Measurements from ENCODE around the gene MICAL3. TPM values are rescaled to one million over a fixed set of nuclear protein-coding genes. Genes with fewer than 3 reads are reported as not detected.
A peak's percentile ranks its signal among the peaks of the same experiment; 100 is the strongest.

Gene MICAL3
- polyA plus RNA-seq, 4 donors: 3.2 to 31.4 (median 10.0) TPM

GRCh38 chr22:17743661-17744411 is 280.5 kb downstream of the MICAL3 start:
- H3K9me3 ChIP-seq (ENCODE audit: control insufficient read depth in 2 of 2, insufficient read depth in 1 of 2, low read depth in 1 of 2, low read length in 1 of 2): no peaks in the 10 kb centered on the region
- H3K27ac ChIP-seq (ENCODE audit: low read depth in 1 of 3, low read length in 2 of 3): no peak overlapping the region
- no peaks in the 10 kb centered on the region for H3K4me1 ChIP-seq (ENCODE audit: control insufficient read depth in 3 of 3, insufficient read depth in 2 of 3, low read depth in 1 of 3, low read length in 2 of 3)
- H3K4me3 ChIP-seq (ENCODE audit: low read depth in 1 of 3, low read length in 3 of 3): no peak overlapping the region
- H3K36me3 ChIP-seq (ENCODE audit: control insufficient read depth in 3 of 3, insufficient read depth in 2 of 3, low read depth in 1 of 3, low read length in 3 of 3): peaks cover 0 to 35% (median 0%) of the 10 kb centered on the region in 3 donors
- no peaks in the 10 kb centered on the region for H3K27me3 ChIP-seq (ENCODE audit: control insufficient read depth in 3 of 3, insufficient read depth in 3 of 3, low read length in 3 of 3)
- WGBS, 3 donors: 80 to 85% (median 85%) methylated on average over 25 of the region's 25 CpGs
- FAIRE-seq: no peak
- DNase-seq: no peak

GRCh38 chr22:17742527-17742902 is 281.8 kb downstream of the MICAL3 start:
- FAIRE-seq: no peak
- no peaks in the 10 kb centered on the region for H3K4me1 ChIP-seq (ENCODE audit: control insufficient read depth in 3 of 3, insufficient read depth in 2 of 3, low read depth in 1 of 3, low read length in 2 of 3)
- peak; percentile 69 to 79 for DNase-seq
- WGBS, 3 donors: 46 to 57% (median 53%) methylated on average over 9 of the region's 9 CpGs
- no peak overlapping the region for H3K4me3 ChIP-seq (ENCODE audit: low read depth in 1 of 3, low read length in 3 of 3)
- no peak overlapping the region for H3K27ac ChIP-seq (ENCODE audit: low read depth in 1 of 3, low read length in 2 of 3)
- H3K27me3 ChIP-seq (ENCODE audit: control insufficient read depth in 3 of 3, insufficient read depth in 3 of 3, low read length in 3 of 3): no peaks in the 10 kb centered on the region
- peaks cover 0 to 48% (median 0%) of the 10 kb centered on the region in 3 donors for H3K36me3 ChIP-seq (ENCODE audit: control insufficient read depth in 3 of 3, insufficient read depth in 2 of 3, low read depth in 1 of 3, low read length in 3 of 3)
- no peaks in the 10 kb centered on the region for H3K9me3 ChIP-seq (ENCODE audit: control insufficient read depth in 2 of 2, insufficient read depth in 1 of 2, low read depth in 1 of 2, low read length in 1 of 2)

GRCh38 chr22:17741866-17742526 is 282.4 kb downstream of the MICAL3 start:
- Histone ChIP-seq H3K9me3 (ENCODE audit: control insufficient read depth in 2 of 2, insufficient read depth in 1 of 2, low read depth in 1 of 2, low read length in 1 of 2) (no peaks in the 10 kb centered on the region), H3K27me3 (ENCODE audit: control insufficient read depth in 3 of 3, insufficient read depth in 3 of 3, low read length in 3 of 3) (no peaks in the 10 kb centered on the region), H3K4me3 (ENCODE audit: low read depth in 1 of 3, low read length in 3 of 3) (no peak overlapping the region), H3K36me3 (ENCODE audit: control insufficient read depth in 3 of 3, insufficient read depth in 2 of 3, low read depth in 1 of 3, low read length in 3 of 3) (peaks cover 0 to 53% (median 0%) of the 10 kb centered on the region in 3 donors), H3K27ac (ENCODE audit: low read depth in 1 of 3, low read length in 2 of 3) (no peak overlapping the region), H3K4me1 (ENCODE audit: control insufficient read depth in 3 of 3, insufficient read depth in 2 of 3, low read depth in 1 of 3, low read length in 2 of 3) (no peaks in the 10 kb centered on the region)
- FAIRE-seq (no peak), DNase-seq (no peak)
- 68 to 74% (median 69%) methylated on average over 18 of the region's 18 CpGs for WGBS, 3 donors

DNA sequence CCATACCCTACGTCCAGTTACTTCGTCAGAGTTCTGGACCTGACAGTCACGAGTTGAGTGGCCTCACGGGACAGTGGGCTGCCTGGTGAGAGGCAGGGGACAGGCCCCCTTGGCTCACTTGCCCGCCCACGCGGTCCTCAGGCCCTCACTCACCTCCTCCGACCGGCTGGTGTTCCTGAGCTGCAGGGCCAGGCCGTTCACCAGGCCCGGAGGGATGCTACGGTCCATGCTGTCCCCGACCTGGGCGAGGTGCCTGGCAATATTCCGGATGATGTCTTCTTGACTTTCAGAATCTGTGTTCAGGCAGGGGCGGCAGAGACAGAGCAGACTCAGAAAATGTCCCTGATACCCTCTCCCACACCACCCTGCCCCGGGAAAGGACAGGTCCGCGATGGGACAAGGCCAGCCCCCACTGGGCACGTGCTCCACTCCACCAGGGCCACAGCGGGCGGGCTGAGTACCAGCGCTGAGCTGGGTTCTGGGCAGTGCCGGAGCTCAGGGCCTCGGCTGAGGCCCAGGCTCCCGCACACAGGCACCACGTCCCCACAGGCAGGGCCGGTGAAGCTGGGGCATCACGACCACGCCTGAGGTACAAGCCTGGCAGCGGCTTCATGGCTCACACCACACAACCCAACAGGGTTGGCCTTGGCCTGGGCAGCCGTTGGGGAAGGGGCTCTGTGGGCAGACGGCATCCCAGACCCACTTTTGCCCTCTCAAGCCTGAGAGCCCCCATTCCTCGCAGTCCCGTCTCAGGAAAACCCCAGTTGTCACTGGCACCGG is 285.0 kb downstream of the MICAL3 start:
- WGBS, 3 donors: 90 to 94% (median 93%) methylated on average over 36 of the region's 36 CpGs
- Histone ChIP-seq H3K27ac (ENCODE audit: low read depth in 1 of 3, low read length in 2 of 3) (no peak overlapping the region), H3K27me3 (ENCODE audit: control insufficient read depth in 3 of 3, insufficient read depth in 3 of 3, low read length in 3 of 3) (no peaks in the 10 kb centered on the region), H3K4me1 (ENCODE audit: control insufficient read depth in 3 of 3, insufficient read depth in 2 of 3, low read depth in 1 of 3, low read length in 2 of 3) (no peaks in the 10 kb centered on the region), H3K9me3 (ENCODE audit: control insufficient read depth in 2 of 2, insufficient read depth in 1 of 2, low read depth in 1 of 2, low read length in 1 of 2) (no peaks in the 10 kb centered on the region), H3K36me3 (ENCODE audit: control insufficient read depth in 3 of 3, insufficient read depth in 2 of 3, low read depth in 1 of 3, low read length in 3 of 3) (peaks cover 2 to 61% (median 4%) of the 10 kb centered on the region in 3 donors), H3K4me3 (ENCODE audit: low read depth in 1 of 3, low read length in 3 of 3) (no peak overlapping the region)
- FAIRE-seq (no peak), DNase-seq (no peak)

GRCh38 chr22:17738386-17739128 is 285.8 kb downstream of the MICAL3 start:
- H3K36me3 ChIP-seq (ENCODE audit: control insufficient read depth in 3 of 3, insufficient read depth in 2 of 3, low read depth in 1 of 3, low read length in 3 of 3): peaks cover 4 to 56% (median 6%) of the 10 kb centered on the region in 3 donors
- no peak overlapping the region for H3K4me3 ChIP-seq (ENCODE audit: low read depth in 1 of 3, low read length in 3 of 3)
- FAIRE-seq (no peak), DNase-seq (no peak)
- no peaks in the 10 kb centered on the region for H3K4me1 ChIP-seq (ENCODE audit: control insufficient read depth in 3 of 3, insufficient read depth in 2 of 3, low read depth in 1 of 3, low read length in 2 of 3)
- no peaks in the 10 kb centered on the region for H3K27me3 ChIP-seq (ENCODE audit: control insufficient read depth in 3 of 3, insufficient read depth in 3 of 3, low read length in 3 of 3)
- WGBS, 3 donors: 95 to 96% (median 96%) methylated on average over 21 of the region's 21 CpGs
- H3K27ac ChIP-seq (ENCODE audit: low read depth in 1 of 3, low read length in 2 of 3): no peak overlapping the region
- H3K9me3 ChIP-seq (ENCODE audit: control insufficient read depth in 2 of 2, insufficient read depth in 1 of 2, low read depth in 1 of 2, low read length in 1 of 2): no peaks in the 10 kb centered on the region

Other genes starting within 250 kb of the MICAL3 start
- gene PEX26, start 53.4 kb upstream of the MICAL3 start, polyA plus RNA-seq: 10 to 100 TPM; 23.2 to 48.0 (median 31.4) TPM
- 1 to 10 TPM; 1.6 to 5.8 (median 4.5) TPM for gene TUBA8, start 86.2 kb upstream of the MICAL3 start, polyA plus RNA-seq
- 1 to 10 TPM; 1.8 to 9.8 (median 7.3) TPM for gene USP18, start 125.6 kb upstream of the MICAL3 start, polyA plus RNA-seq